ENCODE data around the gene SNRPB2. TPM values are rescaled to one million over a fixed set of nuclear protein-coding genes. Genes with fewer than 3 reads are reported as not detected.

Gene SNRPB2
- total RNA-seq = 10 to 100 TPM in 5 of 6 donors, 1 to 10 TPM in 1; 7.4 to 44.4 (median 32.4) TPM

GRCh38 chr20:16729565-16730460, at the start of gene SNRPB2:
TSS of gene SNRPB2 (plus strand) at chr20:16730026. CDS start at chr20:16731703, 1,677 bp downstream.
- peak within 1 kb of the TSS; percentile 77 to 96 (median 90) for H3K4me3 ChIP-seq
- TF ChIP-seq, protein P1, sequence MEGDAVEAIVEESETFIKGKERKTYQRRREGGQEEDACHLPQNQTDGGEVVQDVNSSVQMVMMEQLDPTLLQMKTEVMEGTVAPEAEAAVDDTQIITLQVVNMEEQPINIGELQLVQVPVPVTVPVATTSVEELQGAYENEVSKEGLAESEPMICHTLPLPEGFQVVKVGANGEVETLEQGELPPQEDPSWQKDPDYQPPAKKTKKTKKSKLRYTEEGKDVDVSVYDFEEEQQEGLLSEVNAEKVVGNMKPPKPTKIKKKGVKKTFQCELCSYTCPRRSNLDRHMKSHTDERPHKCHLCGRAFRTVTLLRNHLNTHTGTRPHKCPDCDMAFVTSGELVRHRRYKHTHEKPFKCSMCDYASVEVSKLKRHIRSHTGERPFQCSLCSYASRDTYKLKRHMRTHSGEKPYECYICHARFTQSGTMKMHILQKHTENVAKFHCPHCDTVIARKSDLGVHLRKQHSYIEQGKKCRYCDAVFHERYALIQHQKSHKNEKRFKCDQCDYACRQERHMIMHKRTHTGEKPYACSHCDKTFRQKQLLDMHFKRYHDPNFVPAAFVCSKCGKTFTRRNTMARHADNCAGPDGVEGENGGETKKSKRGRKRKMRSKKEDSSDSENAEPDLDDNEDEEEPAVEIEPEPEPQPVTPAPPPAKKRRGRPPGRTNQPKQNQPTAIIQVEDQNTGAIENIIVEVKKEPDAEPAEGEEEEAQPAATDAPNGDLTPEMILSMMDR (IDR thresholded peaks at IDR 0.05) = peak in 1 of 6 experiments; percentile 21
- TF ChIP-seq POLR2A (IDR thresholded peaks at IDR 0.05) (peak in 2 of 4 donors; percentile 68 to 81), POLR2AphosphoS5 (IDR thresholded peaks at IDR 0.05) (peak; percentile 91), EP300 (IDR thresholded peaks at IDR 0.05) (peak in 1 of 4 donors; percentile 55)
- 3 to 11% methylated on average over 29 to 57 of the region's 57 CpGs for WGBS, 2 donors
- H3K36me3 ChIP-seq = peaks cover 0 to 30% (median 15%) of the 10 kb centered on the region in 4 donors
- peak within 1 kb of the TSS; percentile 83 to 93 (median 88) for H3K27ac ChIP-seq
- no peaks in the 10 kb centered on the region for H3K9me3 ChIP-seq
- peak; percentile 98 to 100 for ATAC-seq (ENCODE audit: low FRiP score in 2 of 2)
- peak; percentile 90 to 97 for DNase-seq
- H3K4me1 ChIP-seq = peaks cover 15 to 39% (median 19%) of the 10 kb centered on the region in 4 donors
- H3K27me3 ChIP-seq = no peaks in the 10 kb centered on the region

- TF ChIP-seq POLR2AphosphoS5 (IDR thresholded peaks at IDR 0.05) (no peak), EP300 (IDR thresholded peaks at IDR 0.05) (no peak)
- 87 to 93% methylated on average over 2 of the region's 2 CpGs for WGBS, 2 donors
- no peak overlapping the region for H3K27ac ChIP-seq
- H3K27me3 ChIP-seq = no peaks in the 10 kb centered on the region
- no peaks in the 10 kb centered on the region for H3K4me1 ChIP-seq
- ATAC-seq (ENCODE audit: low FRiP score in 2 of 2) (no peak), DNase-seq (no peak)
- no peaks in the 10 kb centered on the region for H3K36me3 ChIP-seq
- no peak overlapping the region for H3K4me3 ChIP-seq
- H3K9me3 ChIP-seq = no peaks in the 10 kb centered on the region
Observed at GRCh38 chr20:16684416-16684815, 45.4 kb upstream of the SNRPB2 start.

DNA sequence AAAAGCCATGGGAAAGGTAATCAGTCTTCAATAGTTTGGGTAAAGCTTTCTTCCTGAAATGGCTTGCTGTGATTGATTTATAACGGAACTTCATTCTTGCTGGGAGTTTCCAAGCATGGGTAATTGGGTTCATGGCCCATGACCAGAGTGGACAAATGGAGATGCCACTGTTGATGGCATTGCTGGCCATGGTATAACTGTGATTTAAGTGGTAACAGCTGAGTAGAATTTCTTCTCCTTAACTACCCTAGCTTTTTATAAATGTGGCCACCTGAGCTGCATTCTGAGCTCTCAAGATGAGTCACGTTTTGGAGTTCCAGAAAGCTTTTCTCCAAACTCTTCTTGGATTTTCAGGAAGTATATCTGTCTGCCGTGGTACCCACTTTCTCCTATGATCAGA, 39.9 kb upstream of the SNRPB2 start:
- ATAC-seq (ENCODE audit: low FRiP score in 2 of 2) (no peak), DNase-seq (no peak)
- Histone ChIP-seq H3K27me3 (no peaks in the 10 kb centered on the region), H3K27ac (no peak overlapping the region), H3K36me3 (no peaks in the 10 kb centered on the region), H3K4me3 (no peak overlapping the region), H3K9me3 (no peaks in the 10 kb centered on the region), H3K4me1 (no peaks in the 10 kb centered on the region)
- 65 to 72% methylated on average over 2 to 3 of the region's 3 CpGs for WGBS, 2 donors
- TF ChIP-seq EP300 (IDR thresholded peaks at IDR 0.05) (no peak), POLR2A (IDR thresholded peaks at IDR 0.05) (no peak), POLR2AphosphoS5 (IDR thresholded peaks at IDR 0.05) (no peak)
- TF ChIP-seq, protein P1 (IDR thresholded peaks at IDR 0.05) = no peak

DNA sequence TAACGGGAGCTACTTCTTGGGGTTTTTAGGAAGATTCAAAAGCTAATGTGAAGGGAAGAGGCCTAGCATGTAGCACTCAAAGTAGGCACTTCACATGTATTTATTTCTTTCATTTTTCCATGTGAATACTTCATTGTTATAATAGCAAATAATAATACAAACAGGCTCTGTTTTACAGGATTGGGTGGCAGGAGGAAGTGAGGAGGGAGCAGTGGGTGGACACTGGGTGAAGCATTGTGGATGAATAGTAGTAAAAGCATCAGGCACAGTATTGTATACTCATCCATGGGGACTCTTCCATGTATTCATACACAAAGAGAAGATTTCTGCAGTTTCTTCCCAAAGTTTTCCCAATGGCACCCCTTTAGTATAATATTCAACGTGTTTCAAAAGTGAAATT, 38.4 kb upstream of the SNRPB2 start:
- 73 to 78% methylated on average over 2 of the region's 2 CpGs for WGBS, 2 donors
- no peak overlapping the region for H3K27ac ChIP-seq
- H3K27me3 ChIP-seq = no peaks in the 10 kb centered on the region
- H3K36me3 ChIP-seq = no peaks in the 10 kb centered on the region
- no peaks in the 10 kb centered on the region for H3K4me1 ChIP-seq
- ATAC-seq (ENCODE audit: low FRiP score in 2 of 2) (no peak), DNase-seq (no peak)
- no peaks in the 10 kb centered on the region for H3K9me3 ChIP-seq
- H3K4me3 ChIP-seq = no peak overlapping the region
- no peak for TF ChIP-seq POLR2A (IDR thresholded peaks at IDR 0.05)
- no peak for TF ChIP-seq EP300 (IDR thresholded peaks at IDR 0.05)
- no peak for TF ChIP-seq POLR2AphosphoS5 (IDR thresholded peaks at IDR 0.05)
- TF ChIP-seq, protein P1 (IDR thresholded peaks at IDR 0.05) = no peak

- H3K36me3 ChIP-seq = no peaks in the 10 kb centered on the region
- H3K4me3 ChIP-seq = no peak overlapping the region
- no peak overlapping the region for H3K27ac ChIP-seq
- no peaks in the 10 kb centered on the region for H3K9me3 ChIP-seq
- TF ChIP-seq POLR2AphosphoS5 (IDR thresholded peaks at IDR 0.05) = no peak
- H3K27me3 ChIP-seq = no peaks in the 10 kb centered on the region
- 37 to 46% methylated on average over 2 of the region's 2 CpGs for WGBS, 2 donors
- no peaks in the 10 kb centered on the region for H3K4me1 ChIP-seq
- DNase-seq (no peak), ATAC-seq (ENCODE audit: low FRiP score in 2 of 2) (no peak)
Observed at GRCh38 chr20:16692009-16692408, 37.8 kb upstream of the SNRPB2 start.

Measured in upper lobe of left lung (tissue), 6 donors.